OCI-LY1 (cell line): ENCODE measurements around the gene KLHL28.
"Not testable (repeated sequence)": the region's sequence is repeated elsewhere in the genome, so short reads cannot be mapped to it uniquely, and the experiment has no call there.

ENCODE experiments used
- H2AFZ ChIP-seq: fragments of 200-600 bp; sonication (generic), shearing (Covaris generic); 2 replicates; pipeline ENCODE4 v1.6.0; 2014; ENCODE audit warnings: antibody characterized with exemption, mild to moderate bottlenecking, low read length
- H3F3A ChIP-seq: fragments of 200-600 bp; sonication (generic), shearing (Covaris generic); 2 replicates; pipeline ENCODE4 v1.6.0; 2014; ENCODE audit warnings: mild to moderate bottlenecking, antibody characterized with exemption, low read length, moderate library complexity; ENCODE audit not compliant: insufficient read depth
- H3K27ac ChIP-seq: fragments of 200-600 bp; sonication (generic); 2 replicates; pipeline ENCODE4 v1.5.1; 2014; ENCODE audit warnings: low read length, mixed run types, mild to moderate bottlenecking, low read depth; ENCODE audit not compliant: poor library complexity, severe bottlenecking
- H3K27me3 ChIP-seq: fragments of 200-600 bp; sonication (generic); 2 replicates; pipeline ENCODE4 v1.6.0; 2014; ENCODE audit warnings: antibody characterized with exemption, mild to moderate bottlenecking, low read length, moderate library complexity; ENCODE audit not compliant: insufficient read depth
- H3K36me3 ChIP-seq: fragments of 200-600 bp; sonication (generic); 2 replicates; pipeline ENCODE4 v1.6.1; 2014; ENCODE audit warnings: mild to moderate bottlenecking, antibody characterized with exemption, low read length, moderate library complexity, mixed read lengths; ENCODE audit not compliant: insufficient read depth
- H3K4me1 ChIP-seq: fragments of 200-600 bp; sonication (generic); 2 replicates; pipeline ENCODE4 v1.5.1; 2014; ENCODE audit warnings: mild to moderate bottlenecking, low read length, moderate library complexity; ENCODE audit not compliant: insufficient read depth, severe bottlenecking
- H3K4me2 ChIP-seq: fragments of 200-600 bp; sonication (generic), shearing (Covaris generic); 2 replicates; pipeline ENCODE4 v1.6.1; 2014; ENCODE audit warnings: low read length
- H3K4me3 ChIP-seq: fragments of 200-600 bp; sonication (generic); 2 replicates; pipeline ENCODE4 v1.5.1; 2014; ENCODE audit warnings: low read length, low read depth, mild to moderate bottlenecking, mixed read lengths; ENCODE audit not compliant: poor library complexity, severe bottlenecking
- H3K79me2 ChIP-seq: fragments of 200-600 bp; shearing (Covaris generic); 2 replicates; pipeline ENCODE4 v1.6.1; 2016; ENCODE audit warnings: mixed run types, low read length, mixed read lengths; ENCODE audit not compliant: insufficient read depth
- H3K9ac ChIP-seq: fragments of 200-600 bp; sonication (generic), shearing (Covaris generic); 2 replicates; pipeline ENCODE4 v1.6.1; 2014; ENCODE audit warnings: mild to moderate bottlenecking, low read length, mixed read lengths
- H3K9me2 ChIP-seq: fragments of 200-600 bp; sonication (generic), shearing (Covaris generic); 2 replicates; pipeline ENCODE4 v1.6.1; 2014; ENCODE audit warnings: low read depth, mild to moderate bottlenecking, low read length, mixed read lengths
- H3K9me3 ChIP-seq: fragments of 200-600 bp; shearing (Covaris generic); 2 replicates; pipeline ENCODE4 v1.6.1; 2014; ENCODE audit warnings: low read length, mixed read lengths
- H4K20me1 ChIP-seq: fragments of 200-600 bp; sonication (generic), shearing (Covaris generic); 2 replicates; pipeline ENCODE4 v1.6.0; 2016; ENCODE audit warnings: mild to moderate bottlenecking, low read length; ENCODE audit not compliant: insufficient read depth
- CTCF ChIP-seq: fragments of 200-600 bp; sonication (generic), shearing (Covaris generic); IDR thresholded peaks from 2 replicates; pipeline ENCODE4 v1.5.1; 2017; ENCODE audit warnings: mild to moderate bottlenecking, antibody characterized with exemption, low read length, moderate library complexity, mixed read lengths
- EZH2 ChIP-seq: fragments of 200-600 bp; sonication (generic), shearing (Covaris generic); IDR thresholded peaks from 2 replicates; pipeline ENCODE4 v1.8.0; 2017; ENCODE audit warnings: borderline replicate concordance, mixed run types, mild to moderate bottlenecking, antibody characterized with exemption, low read length, moderate library complexity, mixed read lengths

Gene KLHL28

GRCh38 chr14:44893535-44893934 lies 68.2 kb downstream of the KLHL28 start:
- H3K27ac ChIP-seq, result no peak overlapping the region
- no peaks in the 10 kb centered on the region for H3K79me2 ChIP-seq
- no peaks in the 10 kb centered on the region for H3K9me2 ChIP-seq
- H2AFZ ChIP-seq, result no peak overlapping the region
- H3K9me3 ChIP-seq, result 0 out of 2 replicates have a peak, but pooled peaks cover 3% of the 10 kb centered on the region
- peaks cover 9% of the 10 kb centered on the region for H3K4me1 ChIP-seq
- H3K4me2 ChIP-seq, result no peak overlapping the region
- H3K27me3 ChIP-seq, result no peaks in the 10 kb centered on the region
- no peak overlapping the region for H3K4me3 ChIP-seq
- H3K36me3 ChIP-seq, result no peaks in the 10 kb centered on the region
- TF ChIP-seq EZH2, result no peak
- TF ChIP-seq CTCF, result no peak
- H3K9ac ChIP-seq, result no peak overlapping the region
- H3F3A ChIP-seq, result no peaks in the 10 kb centered on the region
- H4K20me1 ChIP-seq, result no peaks in the 10 kb centered on the region

GRCh38 chr14:44891726-44892372 lies 69.9 kb downstream of the KLHL28 start:
- not testable (repeated sequence) for H3F3A ChIP-seq, H3K4me2 ChIP-seq, H3K9me2 ChIP-seq, H2AFZ ChIP-seq, H3K36me3 ChIP-seq, H3K79me2 ChIP-seq, H3K4me3 ChIP-seq, H3K27ac ChIP-seq, H3K9ac ChIP-seq, H4K20me1 ChIP-seq, H3K9me3 ChIP-seq, H3K4me1 ChIP-seq, H3K27me3 ChIP-seq

- Histone ChIP-seq H3K9me3 (no peaks in the 10 kb centered on the region), H3K9me2 (no peaks in the 10 kb centered on the region), H4K20me1 (no peaks in the 10 kb centered on the region), H3K27ac (no peak overlapping the region), H3K9ac (no peak overlapping the region), H2AFZ (no peak overlapping the region), H3K4me1 (no peaks in the 10 kb centered on the region), H3F3A (no peaks in the 10 kb centered on the region), H3K79me2 (no peaks in the 10 kb centered on the region), H3K4me2 (no peak overlapping the region), H3K36me3 (no peaks in the 10 kb centered on the region), H3K4me3 (no peak overlapping the region), H3K27me3 (no peaks in the 10 kb centered on the region)
- TF ChIP-seq EZH2 (no peak), CTCF (no peak)
Observed at GRCh38 chr14:44889595-44890471, 71.9 kb downstream of the KLHL28 start.

- H3K79me2 ChIP-seq, result no peaks in the 10 kb centered on the region
- H3K4me2 ChIP-seq, result no peak overlapping the region
- no peaks in the 10 kb centered on the region for H3K9me2 ChIP-seq
- no peaks in the 10 kb centered on the region for H3F3A ChIP-seq
- H3K36me3 ChIP-seq, result no peaks in the 10 kb centered on the region
- no peak overlapping the region for H3K9ac ChIP-seq
- no peaks in the 10 kb centered on the region for H4K20me1 ChIP-seq
- H3K27me3 ChIP-seq, result no peaks in the 10 kb centered on the region
- no peak overlapping the region for H3K4me3 ChIP-seq
- TF ChIP-seq EZH2 (no peak), CTCF (no peak)
- no peaks in the 10 kb centered on the region for H3K4me1 ChIP-seq
- H2AFZ ChIP-seq, result no peak overlapping the region
- peaks cover 3% of the 10 kb centered on the region; the same call in 1 of the 2 replicates for H3K9me3 ChIP-seq
- H3K27ac ChIP-seq, result no peak overlapping the region
Observed at GRCh38 chr14:44887596-44887955, 74.2 kb downstream of the KLHL28 start.
